ENCODE data around the gene ZIC1.

Gene ZIC1

DNA sequence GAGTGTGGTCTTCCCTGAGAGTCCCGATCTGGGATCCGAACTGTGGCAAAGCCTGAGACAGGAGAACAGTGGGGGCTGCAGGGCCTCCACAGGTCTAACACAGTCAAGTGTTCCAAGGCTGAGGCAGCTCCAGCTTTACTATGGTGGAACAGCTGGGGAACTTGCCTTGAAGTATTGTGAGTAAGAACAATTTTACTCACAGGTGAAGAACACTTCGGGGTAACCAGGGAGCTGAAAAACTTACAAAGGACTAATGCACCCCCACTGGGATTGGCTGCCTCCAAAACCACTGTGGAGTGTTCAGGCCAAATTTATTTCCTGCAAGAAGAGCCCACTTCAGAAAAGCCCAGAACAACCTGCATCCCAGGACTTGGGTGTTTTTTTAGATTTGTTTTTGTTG is 28.2 kb upstream of the ZIC1 start:
- DNase-seq, result no peak

DNA sequence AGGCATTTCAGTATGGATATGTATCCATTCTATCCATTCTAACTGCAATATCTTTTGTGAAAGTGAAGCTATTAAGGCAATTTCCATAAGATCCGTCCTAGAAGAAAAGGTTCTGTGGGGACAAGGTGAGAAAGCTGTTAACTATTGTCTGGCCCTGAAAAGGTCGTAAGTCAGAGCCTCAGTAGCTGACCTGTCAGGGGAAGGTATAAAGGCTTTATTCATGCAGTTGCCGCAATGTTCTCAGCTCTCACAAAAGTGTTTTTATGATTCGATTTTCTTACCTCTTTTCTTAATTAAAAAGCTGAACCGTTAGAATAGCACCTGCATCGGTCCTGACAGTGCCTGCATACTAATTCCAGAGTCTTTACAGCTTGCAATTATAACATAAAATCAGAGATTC is 27.6 kb upstream of the ZIC1 start:
- DNase-seq, result no peak

GRCh38 chr3:147383617-147384016 is 25.5 kb upstream of the ZIC1 start:
- no peak for DNase-seq

- no peak for DNase-seq
These were observed 24.7 kb upstream of the ZIC1 start for GRCh38 chr3:147384210-147385058.

GRCh38 chr3:147385059-147386012 is 23.8 kb upstream of the ZIC1 start:
- DNase-seq, result no peak

- no peak for DNase-seq
These were observed 21.8 kb upstream of the ZIC1 start for GRCh38 chr3:147387291-147387884.

GRCh38 chr3:147387885-147388699 is 21.1 kb upstream of the ZIC1 start:
- DNase-seq, result no peak

DNA sequence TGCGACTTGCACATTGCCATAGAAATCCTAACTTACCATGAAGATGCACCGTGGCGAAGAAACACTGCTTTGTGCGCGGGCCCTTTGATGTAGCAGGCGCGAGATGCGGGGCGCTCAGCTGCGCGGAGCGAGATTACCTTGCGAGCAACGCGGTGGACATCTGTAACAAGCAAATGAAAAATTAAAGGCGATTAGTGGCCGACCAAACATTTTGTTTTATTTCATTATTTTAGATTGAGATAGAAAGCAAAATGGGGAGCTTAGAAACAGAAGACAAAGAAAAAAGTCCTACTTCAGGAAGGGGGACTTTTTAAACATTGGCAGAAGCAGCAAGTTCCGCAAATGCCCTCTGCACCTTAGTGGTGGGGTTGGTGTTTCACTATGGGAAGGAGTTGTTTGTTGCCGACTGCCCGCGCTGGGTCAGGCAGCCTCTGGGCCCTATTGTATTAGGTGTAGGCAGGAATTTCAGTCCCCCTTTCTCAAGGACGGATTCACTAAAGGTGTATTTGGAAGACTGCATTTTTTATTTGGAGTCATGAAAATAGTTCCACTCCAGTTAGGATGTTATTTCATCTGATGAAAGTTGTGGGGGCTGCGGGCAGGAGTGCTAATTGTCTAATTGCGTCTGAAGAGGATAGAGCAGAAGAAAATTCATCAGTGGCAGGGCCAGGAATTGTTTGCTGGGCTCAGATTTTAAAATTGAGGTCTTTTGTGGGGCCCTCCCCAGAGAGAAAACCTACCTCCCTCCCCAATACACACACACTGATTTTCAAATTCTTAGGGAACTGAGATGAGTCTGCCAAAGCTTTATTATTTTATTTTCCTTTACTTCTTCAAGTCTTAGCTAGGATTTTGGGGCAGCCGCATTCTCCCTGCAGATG is 20.2 kb upstream of the ZIC1 start:
- DNase-seq, result no peak

- DNase-seq, result no peak
These were observed 19.4 kb upstream of the ZIC1 start for GRCh38 chr3:147389717-147390116.

GRCh38 chr3:147390589-147391569 is 18.3 kb upstream of the ZIC1 start:
- no peak for DNase-seq

DNA sequence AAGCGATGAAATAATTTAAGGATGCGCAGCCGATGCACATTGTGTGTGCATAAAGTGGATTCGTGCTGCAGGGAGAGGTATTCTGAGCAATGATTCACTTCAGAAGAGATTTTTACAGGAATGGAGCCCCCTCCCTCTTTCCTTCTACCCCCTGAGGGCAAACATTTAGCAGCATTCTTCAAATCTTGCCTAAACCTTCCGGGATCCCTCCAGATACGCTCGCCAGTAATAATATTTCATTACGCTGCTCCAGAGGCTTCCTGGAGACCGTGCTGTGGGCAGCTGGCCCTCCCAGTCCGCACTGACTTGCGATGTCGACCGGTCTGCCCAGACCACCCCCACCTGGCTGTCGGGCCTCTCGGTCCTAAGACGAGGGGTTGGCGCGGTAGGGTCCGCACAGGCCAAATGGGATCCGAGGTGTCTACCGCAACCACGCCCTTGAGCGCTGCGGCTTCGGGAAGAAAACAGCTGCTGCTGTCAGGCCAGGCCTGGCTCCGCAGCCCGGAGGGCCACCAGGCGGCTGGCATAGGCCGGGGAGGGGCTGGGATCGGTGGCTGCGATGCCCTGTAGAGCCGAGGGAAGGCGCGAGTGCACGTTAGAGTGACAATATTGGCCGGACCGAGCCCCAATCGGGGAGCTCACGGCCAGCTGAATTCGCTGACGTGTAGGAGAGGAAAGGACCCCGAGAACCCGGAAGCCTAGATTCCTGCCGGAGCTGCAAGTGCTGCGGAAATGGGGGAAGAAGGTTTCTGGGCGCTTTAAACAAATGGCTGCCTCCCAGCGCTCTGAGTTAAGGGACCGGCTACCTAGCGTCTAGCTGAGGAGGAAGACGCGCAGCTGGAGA is 17.2 kb upstream of the ZIC1 start:
- no peak for DNase-seq

GRCh38 chr3:147392625-147392946 is 16.6 kb upstream of the ZIC1 start:
- no peak for DNase-seq

DNA sequence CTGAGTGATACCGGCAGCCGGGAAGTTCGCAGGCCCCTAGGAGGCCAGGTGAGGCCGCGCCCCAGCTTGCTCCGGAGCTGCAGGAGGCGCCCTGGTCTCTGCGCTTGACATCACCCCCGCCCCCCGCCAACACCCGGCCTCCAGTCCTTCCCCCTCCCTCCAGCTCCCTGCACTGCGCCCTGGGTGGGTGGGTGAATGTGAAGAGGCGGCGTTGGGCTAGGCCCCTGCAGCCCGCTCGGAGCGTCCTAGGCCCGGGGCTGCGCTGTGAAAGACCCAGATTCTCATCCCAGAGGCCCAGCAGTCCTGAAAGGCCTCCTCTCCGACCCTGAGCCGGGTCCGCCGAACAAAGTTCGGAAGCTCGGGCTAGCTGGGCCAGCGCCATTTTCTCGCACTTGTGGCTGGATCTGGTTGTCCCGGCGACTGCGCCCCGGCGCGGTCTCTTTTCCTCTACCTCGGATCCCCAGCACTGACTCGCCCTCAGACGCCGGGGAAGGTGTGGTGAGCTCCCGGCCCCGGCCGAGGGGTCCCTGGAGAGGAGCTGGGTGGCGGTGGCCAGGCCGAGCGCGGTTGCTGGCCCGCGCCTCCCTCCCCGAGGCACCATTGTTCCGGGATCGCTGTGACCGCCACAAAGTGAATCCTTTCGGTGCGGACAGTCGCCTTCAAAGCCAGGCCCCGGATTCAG is 15.8 kb upstream of the ZIC1 start:
- no peak for DNase-seq

DNA sequence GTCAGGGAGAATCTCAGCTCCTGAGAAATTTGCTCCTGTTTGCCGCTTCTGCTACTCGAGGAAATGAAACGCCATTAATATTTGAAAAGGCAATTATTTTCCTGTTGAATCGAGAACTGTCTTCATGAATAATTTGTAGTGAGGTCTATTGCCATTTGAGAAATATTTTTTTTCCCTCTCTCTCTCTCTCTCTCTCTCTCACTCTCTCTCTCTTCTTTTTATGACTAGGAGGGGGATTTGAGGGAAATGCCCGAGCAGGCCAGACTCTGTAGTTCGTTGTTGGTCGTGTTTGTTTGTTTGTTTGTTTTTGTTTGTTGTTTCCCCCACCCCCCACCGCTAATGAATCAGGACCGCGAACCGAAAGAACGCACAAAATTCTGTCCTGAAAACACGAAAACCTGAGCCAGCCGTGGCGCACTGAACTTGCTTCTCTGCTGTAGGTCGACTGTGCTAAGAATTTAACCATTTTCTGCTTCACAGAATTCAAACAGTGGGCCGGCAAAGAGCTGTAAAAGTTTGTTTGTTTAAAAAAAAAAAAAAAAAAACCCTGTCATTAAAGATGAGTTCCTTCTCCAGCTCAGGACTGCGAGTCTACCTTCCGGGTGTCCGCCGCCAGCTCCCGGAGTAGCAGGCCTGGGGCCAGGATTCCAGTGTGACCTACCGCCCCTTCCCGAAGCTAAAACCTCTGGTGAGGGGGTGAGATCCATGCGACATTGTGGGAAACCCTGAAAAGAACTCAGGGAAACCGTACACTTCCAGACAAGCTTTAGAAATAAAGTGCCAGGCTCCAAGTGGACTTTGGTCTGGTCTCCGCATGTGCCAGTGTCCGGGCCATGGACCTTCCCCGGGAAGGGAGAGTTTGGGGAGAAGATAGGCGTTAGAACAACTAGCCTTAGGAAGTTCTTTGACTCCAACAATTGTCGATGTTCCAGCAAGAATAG is 15.0 kb upstream of the ZIC1 start:
- DNase-seq, result no peak

- no peak for DNase-seq
These were observed 14.3 kb upstream of the ZIC1 start for GRCh38 chr3:147394884-147395225.

DNA sequence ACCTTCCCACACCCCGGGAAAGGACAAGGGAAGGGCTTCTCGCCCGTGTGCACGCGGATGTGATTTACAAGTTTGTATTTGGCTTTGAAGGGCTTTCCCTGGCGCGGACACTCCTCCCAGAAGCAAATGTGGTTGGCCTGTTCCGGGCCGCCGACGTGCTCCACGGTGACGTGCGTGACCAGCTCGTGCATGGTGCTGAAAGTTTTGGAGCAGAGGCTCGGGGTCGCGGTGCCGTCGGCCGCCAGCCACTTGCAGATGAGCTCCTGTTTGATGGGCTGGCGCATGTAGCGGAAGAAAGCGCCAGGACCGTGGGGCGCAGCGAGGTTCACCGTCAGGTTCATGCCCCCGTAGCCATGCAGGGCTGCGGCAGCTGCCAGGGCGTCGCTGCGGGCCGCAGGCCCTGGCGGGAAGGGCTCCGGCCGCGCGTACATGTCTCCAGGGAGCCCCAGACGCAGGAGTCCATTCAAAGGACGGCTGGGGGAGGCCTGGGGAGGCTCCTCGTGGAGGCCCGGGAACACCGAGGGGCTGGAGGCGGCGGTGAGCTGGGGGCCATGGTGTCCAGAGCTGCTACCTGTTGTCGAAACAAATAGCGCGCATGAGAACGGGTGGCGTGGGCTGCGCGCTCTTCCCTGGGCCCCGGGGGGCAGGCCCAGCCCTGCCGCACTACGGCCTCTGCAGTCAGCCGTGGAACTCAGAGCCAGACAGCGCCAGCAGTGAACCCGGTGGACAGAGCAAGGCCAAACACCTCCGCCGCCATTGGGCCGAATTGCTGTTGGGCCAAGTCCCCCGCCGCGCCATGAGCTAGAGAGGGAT is 13.1 kb upstream of the ZIC1 start:
- no peak for DNase-seq

- DNase-seq, result no peak
These were observed 12.5 kb upstream of the ZIC1 start for GRCh38 chr3:147396712-147397046.
